GM12874 (cell line): ENCODE data around the gene MTARC2.

ENCODE experiments used
- TF ChIP-seq, protein P1 (sequence below): IDR thresholded peaks from 2 replicates; pipeline ENCODE4 v1.5.1; 2011; ENCODE audit warnings: low read depth, mild to moderate bottlenecking, control low read depth, low read length, moderate library complexity; ENCODE audit not compliant: insufficient read depth

Gene MTARC2

DNA sequence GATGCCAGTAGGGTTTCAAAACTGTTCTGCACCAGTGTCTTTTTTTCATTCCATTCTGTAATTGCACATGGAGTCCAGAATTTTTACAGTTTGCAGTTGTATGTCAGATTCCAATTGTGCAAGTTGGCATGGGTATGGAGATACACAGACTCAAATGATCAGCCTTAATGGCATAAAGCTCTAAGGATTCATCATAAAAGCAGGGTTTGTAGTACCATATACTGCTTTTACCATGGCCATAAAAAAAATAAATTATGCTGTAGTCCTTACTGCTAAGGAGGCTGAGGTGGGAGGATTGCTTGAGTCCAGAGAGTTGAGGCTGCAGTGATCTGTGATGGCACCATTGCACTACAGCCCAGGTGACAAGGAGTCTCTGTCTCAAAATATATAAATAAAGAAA lies 48.9 kb downstream of the MTARC2 start:
- TF ChIP-seq, protein P1, sequence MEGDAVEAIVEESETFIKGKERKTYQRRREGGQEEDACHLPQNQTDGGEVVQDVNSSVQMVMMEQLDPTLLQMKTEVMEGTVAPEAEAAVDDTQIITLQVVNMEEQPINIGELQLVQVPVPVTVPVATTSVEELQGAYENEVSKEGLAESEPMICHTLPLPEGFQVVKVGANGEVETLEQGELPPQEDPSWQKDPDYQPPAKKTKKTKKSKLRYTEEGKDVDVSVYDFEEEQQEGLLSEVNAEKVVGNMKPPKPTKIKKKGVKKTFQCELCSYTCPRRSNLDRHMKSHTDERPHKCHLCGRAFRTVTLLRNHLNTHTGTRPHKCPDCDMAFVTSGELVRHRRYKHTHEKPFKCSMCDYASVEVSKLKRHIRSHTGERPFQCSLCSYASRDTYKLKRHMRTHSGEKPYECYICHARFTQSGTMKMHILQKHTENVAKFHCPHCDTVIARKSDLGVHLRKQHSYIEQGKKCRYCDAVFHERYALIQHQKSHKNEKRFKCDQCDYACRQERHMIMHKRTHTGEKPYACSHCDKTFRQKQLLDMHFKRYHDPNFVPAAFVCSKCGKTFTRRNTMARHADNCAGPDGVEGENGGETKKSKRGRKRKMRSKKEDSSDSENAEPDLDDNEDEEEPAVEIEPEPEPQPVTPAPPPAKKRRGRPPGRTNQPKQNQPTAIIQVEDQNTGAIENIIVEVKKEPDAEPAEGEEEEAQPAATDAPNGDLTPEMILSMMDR, result no peak

GRCh38 chr1:220797553-220797952 lies 49.4 kb downstream of the MTARC2 start:
- TF ChIP-seq, protein P1, result no peak

- TF ChIP-seq, protein P1, result no peak
Measured at GRCh38 chr1:220798338-220798737, 50.2 kb downstream of the MTARC2 start.

GRCh38 chr1:220800262-220800661 lies 52.1 kb downstream of the MTARC2 start:
- TF ChIP-seq, protein P1, result no peak

- TF ChIP-seq, protein P1, result peak; percentile 50
Measured at GRCh38 chr1:220803401-220804201, 55.5 kb downstream of the MTARC2 start.

GRCh38 chr1:220804202-220804586 lies 56.1 kb downstream of the MTARC2 start:
- TF ChIP-seq, protein P1, result no peak

- TF ChIP-seq, protein P1, result no peak
Measured at GRCh38 chr1:220806408-220806807, 58.3 kb downstream of the MTARC2 start.
